SK-N-SH treated with all-trans-retinoic acid at 6 μM for 48 hours (cell line): ENCODE data around the gene MAP1B.
A peak's percentile ranks its signal among the peaks of the same experiment; 100 is the strongest.

Experiments
- ATAC-seq: fragments of 200-7000 bp; cut with Tn5 transposase; 3 replicates; pipeline ENCODE4 v1.9.1; 2020; ENCODE audit warnings: mild to moderate bottlenecking, moderate library complexity
- ARNTL ChIP-seq: fragments of 450-650 bp; formaldehyde crosslinking; IDR thresholded peaks from 2 replicates; pipeline ENCODE4 v1.5.0; 2020; ENCODE audit warnings: low read depth, mild to moderate bottlenecking, moderate library complexity, borderline replicate concordance
- BACH2 ChIP-seq: fragments of 250-450 bp; sonication (Bioruptor Pico); IDR thresholded peaks from 2 replicates; pipeline ENCODE4 v1.9.0; 2021; ENCODE audit warnings: mild to moderate bottlenecking, borderline replicate concordance
- CSDC2 ChIP-seq: fragments of 250-450 bp; sonication (Bioruptor Pico); IDR thresholded peaks from 2 replicates; pipeline ENCODE4 v1.5.0; 2020; ENCODE audit warnings: mild to moderate bottlenecking, moderate library complexity
- ISL1 ChIP-seq: fragments of 250-450 bp; sonication (Bioruptor Pico); IDR thresholded peaks from 2 replicates; pipeline ENCODE4 v2.1.2; 2022; ENCODE audit warnings: mild to moderate bottlenecking, moderate library complexity
- OSR1 ChIP-seq: fragments of 250-450 bp; sonication (Bioruptor Pico); IDR thresholded peaks from 2 replicates; pipeline ENCODE4 v1.8.0; 2022; ENCODE audit warnings: moderate library complexity, mild to moderate bottlenecking, inconsistent platforms
- RARB ChIP-seq: fragments of 250-450 bp; sonication (Bioruptor Pico); IDR thresholded peaks from 2 replicates; pipeline ENCODE4 v1.8.0; 2021; ENCODE audit warnings: mild to moderate bottlenecking, moderate library complexity
- TOX ChIP-seq: fragments of 250-450 bp; sonication (Bioruptor Pico); IDR thresholded peaks from 2 replicates; pipeline ENCODE4 v1.8.0; 2021; ENCODE audit warnings: mild to moderate bottlenecking, moderate library complexity, borderline replicate concordance
- ZC3H10 ChIP-seq: fragments of 250-450 bp; sonication (Bioruptor Pico); IDR thresholded peaks from 2 replicates; pipeline ENCODE4 v1.5.1; 2021; ENCODE audit warnings: mild to moderate bottlenecking, moderate library complexity
- ZFP30 ChIP-seq: fragments of 450-650 bp; formaldehyde crosslinking; IDR thresholded peaks from 2 replicates; pipeline ENCODE4 v1.5.0; 2022; ENCODE audit warnings: mild to moderate bottlenecking, moderate library complexity
- ZNF565 ChIP-seq: fragments of 450-650 bp; formaldehyde crosslinking; conservative IDR thresholded peaks from 2 replicates; pipeline ENCODE4 v1.5.0; 2020; ENCODE audit warnings: low read depth, mild to moderate bottlenecking, moderate library complexity
- TF ChIP-seq, protein P1 (sequence below): fragments of 250-450 bp; sonication (Bioruptor Pico); IDR thresholded peaks from 2 replicates; pipeline ENCODE4 v1.8.0; 2020; ENCODE audit warnings: mild to moderate bottlenecking, moderate library complexity, borderline replicate concordance
- TF ChIP-seq, protein P2 (sequence below): fragments of 250-450 bp; sonication (Bioruptor Pico); IDR thresholded peaks from 2 replicates; pipeline ENCODE4 v1.5.1; 2021; ENCODE audit warnings: mild to moderate bottlenecking, moderate library complexity
- TF ChIP-seq, protein P3 (sequence below): fragments of 250-450 bp; sonication (Bioruptor Pico); IDR thresholded peaks from 2 replicates; pipeline ENCODE4 v1.8.0; 2021; ENCODE audit warnings: low read depth, mild to moderate bottlenecking, moderate library complexity, borderline replicate concordance
- TF ChIP-seq, protein P4 (sequence below): fragments of 250-450 bp; sonication (Bioruptor Pico); IDR thresholded peaks from 2 replicates; pipeline ENCODE4 v1.5.0; 2020; ENCODE audit warnings: mild to moderate bottlenecking, moderate library complexity

Gene MAP1B

DNA sequence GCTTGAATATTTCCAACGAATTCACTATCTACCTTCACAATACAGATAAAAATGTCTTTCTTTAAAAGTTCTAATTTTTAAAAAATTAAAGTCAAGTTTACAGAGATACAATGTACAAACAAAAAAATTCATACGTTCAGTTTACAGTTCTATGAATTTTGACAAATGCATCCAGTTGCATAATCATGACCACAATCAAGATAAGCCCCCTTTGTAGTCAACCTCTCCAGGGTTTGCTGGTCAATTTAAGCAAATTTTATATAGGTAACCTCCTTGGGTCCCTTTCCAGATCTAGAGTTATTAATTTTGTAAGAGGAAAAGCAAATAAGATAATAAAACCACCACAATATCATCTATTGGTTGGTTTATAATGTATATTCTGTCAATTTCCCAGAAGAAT is 136.4 kb downstream of the MAP1B start (continued):
- TF ChIP-seq, protein P1, sequence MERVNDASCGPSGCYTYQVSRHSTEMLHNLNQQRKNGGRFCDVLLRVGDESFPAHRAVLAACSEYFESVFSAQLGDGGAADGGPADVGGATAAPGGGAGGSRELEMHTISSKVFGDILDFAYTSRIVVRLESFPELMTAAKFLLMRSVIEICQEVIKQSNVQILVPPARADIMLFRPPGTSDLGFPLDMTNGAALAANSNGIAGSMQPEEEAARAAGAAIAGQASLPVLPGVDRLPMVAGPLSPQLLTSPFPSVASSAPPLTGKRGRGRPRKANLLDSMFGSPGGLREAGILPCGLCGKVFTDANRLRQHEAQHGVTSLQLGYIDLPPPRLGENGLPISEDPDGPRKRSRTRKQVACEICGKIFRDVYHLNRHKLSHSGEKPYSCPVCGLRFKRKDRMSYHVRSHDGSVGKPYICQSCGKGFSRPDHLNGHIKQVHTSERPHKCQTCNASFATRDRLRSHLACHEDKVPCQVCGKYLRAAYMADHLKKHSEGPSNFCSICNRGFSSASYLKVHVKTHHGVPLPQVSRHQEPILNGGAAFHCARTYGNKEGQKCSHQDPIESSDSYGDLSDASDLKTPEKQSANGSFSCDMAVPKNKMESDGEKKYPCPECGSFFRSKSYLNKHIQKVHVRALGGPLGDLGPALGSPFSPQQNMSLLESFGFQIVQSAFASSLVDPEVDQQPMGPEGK = no peak
- TF ChIP-seq RARB (CRISPR knock-in tag) = no peak

DNA sequence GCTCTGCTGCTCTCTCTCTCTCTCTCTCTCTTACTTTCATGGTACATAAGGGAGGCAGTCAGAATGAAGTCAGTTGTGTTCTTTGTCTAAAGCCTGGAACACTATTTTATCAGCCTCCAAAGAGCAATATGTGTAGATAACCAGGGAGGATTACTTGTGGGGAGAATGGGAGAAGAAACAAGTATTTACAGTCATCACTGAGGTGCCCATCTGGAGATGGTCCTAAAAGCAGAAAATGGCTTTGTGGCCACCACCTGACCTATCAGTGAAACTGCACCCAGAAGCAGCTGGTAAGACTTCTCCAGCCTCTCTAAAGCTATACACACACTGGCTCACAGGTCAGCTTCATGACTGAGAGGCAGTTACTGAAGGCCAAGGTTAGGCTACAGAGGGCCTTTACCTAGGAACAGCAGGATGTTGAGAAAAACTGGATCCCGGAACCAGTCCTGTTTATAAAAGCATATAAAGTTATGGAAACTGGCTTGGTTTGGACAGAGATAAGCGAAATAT is 137.6 kb downstream of the MAP1B start:
- TF ChIP-seq ZC3H10 (no peak), ZNF565 (no peak), BACH2 (CRISPR knock-in tag) (no peak), ARNTL (CRISPR knock-in tag) (no peak), OSR1 (no peak)
- TF ChIP-seq, protein P1 = no peak
- TF ChIP-seq, protein P2, sequence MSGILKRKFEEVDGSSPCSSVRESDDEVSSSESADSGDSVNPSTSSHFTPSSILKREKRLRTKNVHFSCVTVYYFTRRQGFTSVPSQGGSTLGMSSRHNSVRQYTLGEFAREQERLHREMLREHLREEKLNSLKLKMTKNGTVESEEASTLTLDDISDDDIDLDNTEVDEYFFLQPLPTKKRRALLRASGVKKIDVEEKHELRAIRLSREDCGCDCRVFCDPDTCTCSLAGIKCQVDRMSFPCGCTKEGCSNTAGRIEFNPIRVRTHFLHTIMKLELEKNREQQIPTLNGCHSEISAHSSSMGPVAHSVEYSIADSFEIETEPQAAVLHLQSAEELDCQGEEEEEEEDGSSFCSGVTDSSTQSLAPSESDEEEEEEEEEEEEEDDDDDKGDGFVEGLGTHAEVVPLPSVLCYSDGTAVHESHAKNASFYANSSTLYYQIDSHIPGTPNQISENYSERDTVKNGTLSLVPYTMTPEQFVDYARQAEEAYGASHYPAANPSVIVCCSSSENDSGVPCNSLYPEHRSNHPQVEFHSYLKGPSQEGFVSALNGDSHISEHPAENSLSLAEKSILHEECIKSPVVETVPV (CRISPR knock-in tag) = no peak
- TF ChIP-seq, protein P3, sequence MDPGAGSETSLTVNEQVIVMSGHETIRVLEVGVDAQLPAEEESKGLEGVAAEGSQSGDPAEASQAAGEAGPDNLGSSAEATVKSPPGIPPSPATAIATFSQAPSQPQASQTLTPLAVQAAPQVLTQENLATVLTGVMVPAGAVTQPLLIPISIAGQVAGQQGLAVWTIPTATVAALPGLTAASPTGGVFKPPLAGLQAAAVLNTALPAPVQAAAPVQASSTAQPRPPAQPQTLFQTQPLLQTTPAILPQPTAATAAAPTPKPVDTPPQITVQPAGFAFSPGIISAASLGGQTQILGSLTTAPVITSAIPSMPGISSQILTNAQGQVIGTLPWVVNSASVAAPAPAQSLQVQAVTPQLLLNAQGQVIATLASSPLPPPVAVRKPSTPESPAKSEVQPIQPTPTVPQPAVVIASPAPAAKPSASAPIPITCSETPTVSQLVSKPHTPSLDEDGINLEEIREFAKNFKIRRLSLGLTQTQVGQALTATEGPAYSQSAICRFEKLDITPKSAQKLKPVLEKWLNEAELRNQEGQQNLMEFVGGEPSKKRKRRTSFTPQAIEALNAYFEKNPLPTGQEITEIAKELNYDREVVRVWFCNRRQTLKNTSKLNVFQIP (CRISPR knock-in tag) = no peak
- ATAC-seq = peak; percentile 84

DNA sequence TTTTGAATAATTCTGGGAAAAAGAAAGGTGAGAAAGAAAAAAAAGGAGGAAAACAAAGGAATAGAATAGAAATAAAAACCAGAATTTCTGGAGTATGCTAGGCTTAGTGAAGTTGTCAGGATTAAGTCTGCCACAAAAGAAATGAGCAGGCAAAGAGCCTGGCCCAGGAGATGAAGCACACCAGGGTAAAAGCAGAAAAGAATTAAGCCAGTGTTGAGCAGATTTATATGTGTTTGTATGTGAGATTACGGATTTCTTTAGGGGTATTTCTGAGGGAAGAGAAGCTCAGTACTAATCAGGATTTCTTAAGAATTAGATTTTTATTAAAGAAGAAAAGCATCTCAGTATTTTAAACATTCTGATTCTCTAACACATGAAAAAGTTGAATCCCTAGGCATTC is 138.3 kb downstream of the MAP1B start:
- TF ChIP-seq BACH2 (CRISPR knock-in tag) (no peak), ISL1 (CRISPR knock-in tag) (no peak), ARNTL (CRISPR knock-in tag) (no peak), ZNF565 (no peak), ZFP30 (CRISPR knock-in tag) (no peak)
- TF ChIP-seq, protein P2 (CRISPR knock-in tag) = no peak
- no peak for ATAC-seq

DNA sequence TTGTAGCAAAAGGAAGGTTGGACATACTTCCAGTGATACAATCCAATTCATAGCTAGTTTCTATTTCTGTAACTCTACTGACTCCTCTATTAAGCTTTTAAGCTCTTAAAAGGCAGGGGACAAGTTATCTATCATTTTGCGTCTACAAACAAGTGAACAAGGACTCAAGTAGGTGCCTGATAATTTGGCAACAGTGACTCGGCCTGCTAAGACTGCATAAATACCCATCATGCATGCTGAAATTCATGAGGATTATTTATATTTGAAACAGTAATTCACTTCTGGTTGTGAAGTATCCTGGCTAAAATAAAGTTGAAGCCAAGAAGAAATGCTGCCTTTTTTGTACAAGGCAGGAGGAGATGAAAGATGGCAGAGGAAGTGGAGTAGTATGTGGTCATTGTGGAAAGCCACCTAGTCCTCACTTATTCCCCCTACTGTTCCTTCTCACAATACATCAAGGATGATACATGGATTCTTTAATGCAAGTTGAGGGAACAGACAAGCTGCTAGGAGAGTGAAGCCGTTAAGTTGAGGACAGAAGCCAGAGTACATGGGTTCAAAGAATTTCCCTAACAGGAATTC is 138.8 kb downstream of the MAP1B start:
- peak; percentile 69; the same call in 1 of the 2 replicates for TF ChIP-seq RARB (CRISPR knock-in tag)
- no peak for TF ChIP-seq ZFP30 (CRISPR knock-in tag)
- TF ChIP-seq, protein P4, sequence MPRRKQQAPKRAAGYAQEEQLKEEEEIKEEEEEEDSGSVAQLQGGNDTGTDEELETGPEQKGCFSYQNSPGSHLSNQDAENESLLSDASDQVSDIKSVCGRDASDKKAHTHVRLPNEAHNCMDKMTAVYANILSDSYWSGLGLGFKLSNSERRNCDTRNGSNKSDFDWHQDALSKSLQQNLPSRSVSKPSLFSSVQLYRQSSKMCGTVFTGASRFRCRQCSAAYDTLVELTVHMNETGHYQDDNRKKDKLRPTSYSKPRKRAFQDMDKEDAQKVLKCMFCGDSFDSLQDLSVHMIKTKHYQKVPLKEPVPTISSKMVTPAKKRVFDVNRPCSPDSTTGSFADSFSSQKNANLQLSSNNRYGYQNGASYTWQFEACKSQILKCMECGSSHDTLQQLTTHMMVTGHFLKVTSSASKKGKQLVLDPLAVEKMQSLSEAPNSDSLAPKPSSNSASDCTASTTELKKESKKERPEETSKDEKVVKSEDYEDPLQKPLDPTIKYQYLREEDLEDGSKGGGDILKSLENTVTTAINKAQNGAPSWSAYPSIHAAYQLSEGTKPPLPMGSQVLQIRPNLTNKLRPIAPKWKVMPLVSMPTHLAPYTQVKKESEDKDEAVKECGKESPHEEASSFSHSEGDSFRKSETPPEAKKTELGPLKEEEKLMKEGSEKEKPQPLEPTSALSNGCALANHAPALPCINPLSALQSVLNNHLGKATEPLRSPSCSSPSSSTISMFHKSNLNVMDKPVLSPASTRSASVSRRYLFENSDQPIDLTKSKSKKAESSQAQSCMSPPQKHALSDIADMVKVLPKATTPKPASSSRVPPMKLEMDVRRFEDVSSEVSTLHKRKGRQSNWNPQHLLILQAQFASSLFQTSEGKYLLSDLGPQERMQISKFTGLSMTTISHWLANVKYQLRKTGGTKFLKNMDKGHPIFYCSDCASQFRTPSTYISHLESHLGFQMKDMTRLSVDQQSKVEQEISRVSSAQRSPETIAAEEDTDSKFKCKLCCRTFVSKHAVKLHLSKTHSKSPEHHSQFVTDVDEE = peak; percentile 56; the same call in 1 of the 2 replicates
- TF ChIP-seq ZC3H10 = 0 out of 2 replicates have a peak, but pooled peaks have one; percentile 7
- TF ChIP-seq TOX (CRISPR knock-in tag) = no peak
- TF ChIP-seq, protein P3 (CRISPR knock-in tag) = no peak
- TF ChIP-seq ISL1 (CRISPR knock-in tag) = peak; percentile 71
- TF ChIP-seq CSDC2 (CRISPR knock-in tag) = peak; percentile 81; the same call in 1 of the 2 replicates
- TF ChIP-seq BACH2 (CRISPR knock-in tag) = no peak
- TF ChIP-seq, protein P1 = 0 out of 2 replicates have a peak, but pooled peaks have one; percentile 19
- TF ChIP-seq ARNTL (CRISPR knock-in tag) = no peak
- ATAC-seq = peak; percentile 68
